WTC11 (cell line): ENCODE results near the gene ITGB4.

Source experiments
- TF ChIP-seq, protein P1 (sequence below): fragments of 200-600 bp; IDR thresholded peaks from 2 replicates; pipeline ENCODE4 v1.8.0; 2022; ENCODE audit warnings: antibody characterized with exemption
- TF ChIP-seq, protein P2 (sequence below): sonication (generic); formaldehyde crosslinking; IDR thresholded peaks from 2 replicates; pipeline ENCODE4 v1.8.1; 2022; ENCODE audit warnings: mild to moderate bottlenecking, missing genetic modification reagents, moderate library complexity, borderline replicate concordance

DNA sequence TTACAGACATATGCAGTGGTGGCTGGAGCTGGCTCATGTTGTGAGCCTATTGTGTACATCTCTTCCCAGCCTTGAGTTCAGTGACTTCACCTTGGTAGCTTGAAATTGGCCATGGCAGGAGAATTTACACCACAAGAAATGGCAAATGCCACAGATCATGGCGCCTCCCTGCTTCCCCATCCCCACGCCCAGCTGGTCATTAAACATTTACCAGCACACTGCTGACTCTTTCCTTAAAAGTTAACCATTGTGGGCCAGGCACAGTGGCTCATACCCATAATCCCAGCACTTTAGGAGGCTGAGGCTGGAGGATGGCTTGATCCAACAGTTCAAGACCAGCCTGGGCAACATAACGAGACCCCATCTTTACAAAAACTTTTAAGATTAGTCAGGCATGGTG, 22.6 kb upstream of the ITGB4 start:
- TF ChIP-seq, protein P1, sequence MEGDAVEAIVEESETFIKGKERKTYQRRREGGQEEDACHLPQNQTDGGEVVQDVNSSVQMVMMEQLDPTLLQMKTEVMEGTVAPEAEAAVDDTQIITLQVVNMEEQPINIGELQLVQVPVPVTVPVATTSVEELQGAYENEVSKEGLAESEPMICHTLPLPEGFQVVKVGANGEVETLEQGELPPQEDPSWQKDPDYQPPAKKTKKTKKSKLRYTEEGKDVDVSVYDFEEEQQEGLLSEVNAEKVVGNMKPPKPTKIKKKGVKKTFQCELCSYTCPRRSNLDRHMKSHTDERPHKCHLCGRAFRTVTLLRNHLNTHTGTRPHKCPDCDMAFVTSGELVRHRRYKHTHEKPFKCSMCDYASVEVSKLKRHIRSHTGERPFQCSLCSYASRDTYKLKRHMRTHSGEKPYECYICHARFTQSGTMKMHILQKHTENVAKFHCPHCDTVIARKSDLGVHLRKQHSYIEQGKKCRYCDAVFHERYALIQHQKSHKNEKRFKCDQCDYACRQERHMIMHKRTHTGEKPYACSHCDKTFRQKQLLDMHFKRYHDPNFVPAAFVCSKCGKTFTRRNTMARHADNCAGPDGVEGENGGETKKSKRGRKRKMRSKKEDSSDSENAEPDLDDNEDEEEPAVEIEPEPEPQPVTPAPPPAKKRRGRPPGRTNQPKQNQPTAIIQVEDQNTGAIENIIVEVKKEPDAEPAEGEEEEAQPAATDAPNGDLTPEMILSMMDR = no peak
- TF ChIP-seq, protein P2, sequence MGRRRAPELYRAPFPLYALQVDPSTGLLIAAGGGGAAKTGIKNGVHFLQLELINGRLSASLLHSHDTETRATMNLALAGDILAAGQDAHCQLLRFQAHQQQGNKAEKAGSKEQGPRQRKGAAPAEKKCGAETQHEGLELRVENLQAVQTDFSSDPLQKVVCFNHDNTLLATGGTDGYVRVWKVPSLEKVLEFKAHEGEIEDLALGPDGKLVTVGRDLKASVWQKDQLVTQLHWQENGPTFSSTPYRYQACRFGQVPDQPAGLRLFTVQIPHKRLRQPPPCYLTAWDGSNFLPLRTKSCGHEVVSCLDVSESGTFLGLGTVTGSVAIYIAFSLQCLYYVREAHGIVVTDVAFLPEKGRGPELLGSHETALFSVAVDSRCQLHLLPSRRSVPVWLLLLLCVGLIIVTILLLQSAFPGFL (CRISPR knock-in tag) = no peak
